GM12873 (cell line): ENCODE results near the gene SERTAD2.
A peak's percentile ranks its signal among the peaks of the same experiment; 100 is the strongest.

Source experiments
- CTCF ChIP-seq: IDR thresholded peaks from 2 replicates; pipeline ENCODE4 v1.5.1; 2012; ENCODE audit warnings: low read depth, mild to moderate bottlenecking, moderate library complexity, low read length, control low read depth; ENCODE audit not compliant: insufficient read depth; ENCODE audit errors: missing control alignments

The SERTAD2 gene

GRCh38 chr2:64651590-64651989, 2.1 kb downstream of the SERTAD2 start:
- TF ChIP-seq CTCF: no peak

DNA sequence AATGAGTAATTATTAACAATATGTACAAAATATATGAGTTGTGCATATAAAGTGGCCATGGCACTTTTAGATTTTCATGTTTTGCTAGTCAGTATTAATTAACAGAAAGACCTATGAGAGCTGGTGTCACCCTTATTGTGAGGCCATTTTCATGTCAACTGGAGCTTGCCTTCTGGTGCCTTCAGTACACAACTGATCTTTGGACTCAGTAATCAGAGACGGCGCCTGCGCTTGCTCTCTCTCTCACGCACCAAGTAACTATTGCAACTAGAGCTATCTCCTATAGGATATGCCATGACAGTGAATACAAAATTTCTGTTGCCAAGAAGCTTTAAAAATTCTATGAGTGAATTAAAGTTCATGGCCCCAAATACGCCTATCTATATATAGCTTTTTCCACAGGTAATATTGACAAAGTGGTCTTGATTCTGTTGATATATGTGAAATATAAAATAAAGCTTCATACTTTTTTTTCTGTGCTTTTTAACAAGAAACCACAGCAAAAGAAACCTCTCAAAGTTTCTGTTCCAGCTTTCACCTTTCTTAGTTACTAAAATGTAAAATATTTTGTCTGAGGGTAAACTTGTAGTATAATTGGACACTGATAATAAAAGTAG, 2.9 kb downstream of the SERTAD2 start:
- no peak for TF ChIP-seq CTCF

DNA sequence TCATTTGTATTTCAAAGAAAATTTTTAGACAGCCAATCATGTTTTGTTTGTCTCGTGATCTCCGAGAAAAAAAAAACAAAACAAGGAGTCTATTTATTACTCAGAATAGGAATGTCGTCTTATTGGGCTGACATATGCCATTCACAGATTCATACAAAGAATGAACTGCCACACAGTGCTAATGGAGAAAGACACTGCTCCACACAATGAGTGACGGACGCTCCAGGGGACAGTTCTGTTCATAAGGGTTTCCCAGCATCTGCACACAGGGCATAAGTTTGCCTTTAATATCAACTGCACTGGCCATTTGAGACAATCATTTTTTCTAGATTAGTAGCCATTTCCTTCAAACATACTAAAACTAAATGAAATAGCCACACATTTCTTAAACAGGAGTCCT, 3.4 kb downstream of the SERTAD2 start:
- TF ChIP-seq CTCF: no peak

GRCh38 chr2:64649626-64650025, 4.1 kb downstream of the SERTAD2 start:
- no peak for TF ChIP-seq CTCF

GRCh38 chr2:64649013-64649484, 4.7 kb downstream of the SERTAD2 start:
- no peak for TF ChIP-seq CTCF

DNA sequence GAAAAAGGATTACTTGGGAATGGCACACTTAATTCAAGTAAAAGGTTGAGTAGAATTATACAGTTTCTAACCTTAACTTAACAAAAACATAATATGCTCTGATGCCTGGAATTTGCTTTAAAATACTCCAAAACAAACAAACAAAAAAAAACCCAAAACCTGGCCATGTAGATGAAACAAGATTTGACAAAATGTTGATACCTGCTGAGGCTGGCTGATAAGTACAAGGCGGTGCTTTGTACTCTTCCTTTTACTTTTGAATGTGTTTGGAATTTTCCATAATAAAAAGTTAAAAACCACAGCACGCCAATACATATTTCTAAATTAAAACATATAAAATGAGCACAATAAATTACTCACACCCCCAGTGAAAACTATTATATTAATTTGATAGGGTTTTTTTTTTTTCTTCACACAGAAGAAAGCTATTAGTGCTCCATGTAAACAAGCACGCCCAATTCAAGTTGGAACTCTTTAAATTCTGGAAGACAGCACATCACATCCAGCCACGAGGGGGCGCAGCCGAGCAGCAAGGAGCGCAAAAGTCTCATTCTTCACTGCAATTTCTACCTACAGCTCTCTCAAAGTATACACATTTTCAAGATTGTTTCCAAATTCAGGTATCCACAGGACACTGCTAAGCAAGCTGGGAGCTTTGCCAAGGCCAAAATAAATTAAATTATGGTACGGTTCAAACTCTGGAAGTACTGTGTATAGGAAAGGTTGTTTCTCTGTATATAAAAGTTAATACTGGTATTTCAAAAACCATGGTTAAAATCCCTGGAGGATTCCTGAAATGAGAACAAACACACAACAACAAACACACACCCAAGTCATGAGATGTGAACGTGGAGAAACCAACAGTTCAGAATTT, 7.5 kb downstream of the SERTAD2 start:
- peak; percentile 89 for TF ChIP-seq CTCF
